ENCODE results near the gene CTNND1. TPM values are rescaled to one million over a fixed set of nuclear protein-coding genes. Genes with fewer than 3 reads are reported as not detected.

The CTNND1 gene
- total RNA-seq, 4 donors from 2014 or later, result 165 to 415 (median 374) TPM

DNA sequence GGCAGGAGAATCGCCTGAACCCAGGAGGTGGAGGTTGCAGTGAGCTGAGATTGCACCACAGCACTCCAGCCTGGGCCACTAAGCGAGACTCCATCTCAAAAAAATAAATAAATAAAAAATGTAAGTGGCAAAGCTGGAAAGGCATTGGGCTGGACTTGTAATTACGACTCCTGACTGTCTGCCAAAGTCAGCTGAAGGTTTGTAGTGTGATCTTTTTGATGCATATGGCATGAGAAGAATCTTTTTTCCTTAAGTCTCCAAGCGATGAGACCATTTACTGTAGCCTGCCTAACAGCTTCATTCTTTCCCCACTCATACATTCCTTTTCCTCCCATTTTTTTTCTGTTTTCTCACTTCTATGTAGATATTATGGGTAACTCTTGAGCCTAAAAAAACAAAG lies 24.8 kb downstream of the CTNND1 start:
- no peak for DNase-seq
- intact Hi-C loops (cut with DNase I; ENCODE audit: low total_unique reads) (no loop called here), in situ Hi-C loops (cut with MboI; ENCODE audit: low pct_ligation_motif_present in 1 of 4, low pct_unique_long_range_greater_than_20kb in 1 of 4, low sequenced_read_pairs in 3 of 4) (no loop called here)
- no peak overlapping the region for H3K4me3 ChIP-seq
- TF ChIP-seq CTCF (IDR thresholded peaks at IDR 0.05) (no peak), POLR2AphosphoS5 (IDR thresholded peaks at IDR 0.05) (no peak), POLR2A (IDR thresholded peaks at IDR 0.05) (no peak), EP300 (IDR thresholded peaks at IDR 0.05; ENCODE audit: low read depth) (no peak)
- peak overlapping the region; percentile 56 to 95 (median 82) for H3K27ac ChIP-seq
- H3K27me3 ChIP-seq, result no peaks in the 10 kb centered on the region
- H3K9me3 ChIP-seq, result no peaks in the 10 kb centered on the region
- H3K4me1 ChIP-seq, result peaks cover 67 to 99% (median 86%) of the 10 kb centered on the region in 4 donors
- WGBS, 2 donors (ENCODE audit: low coverage in 1 of 2), result 40 to 55% methylated on average over 3 to 4 of the region's 4 CpGs
- no peaks in the 10 kb centered on the region for H3K36me3 ChIP-seq

- intact Hi-C loops (cut with DNase I; ENCODE audit: low total_unique reads) (no loop called here), in situ Hi-C loops (cut with MboI; ENCODE audit: low pct_ligation_motif_present in 1 of 4, low pct_unique_long_range_greater_than_20kb in 1 of 4, low sequenced_read_pairs in 3 of 4) (no loop called here)
- no peaks in the 10 kb centered on the region for H3K27me3 ChIP-seq
- DNase-seq, result no peak
- WGBS, 2 donors (ENCODE audit: low coverage in 1 of 2), result 68 to 78% methylated on average over 4 of the region's 4 CpGs
- H3K36me3 ChIP-seq, result no peaks in the 10 kb centered on the region
- peak overlapping the region; percentile 56 to 95 (median 82) for H3K27ac ChIP-seq
- H3K9me3 ChIP-seq, result no peaks in the 10 kb centered on the region
- H3K4me1 ChIP-seq, result peaks cover 67 to 99% (median 86%) of the 10 kb centered on the region in 4 donors
- H3K4me3 ChIP-seq, result no peak overlapping the region
- TF ChIP-seq POLR2AphosphoS5 (IDR thresholded peaks at IDR 0.05) (no peak), CTCF (IDR thresholded peaks at IDR 0.05) (no peak), EP300 (IDR thresholded peaks at IDR 0.05; ENCODE audit: low read depth) (no peak), POLR2A (IDR thresholded peaks at IDR 0.05) (no peak)
These were observed 25.5 kb downstream of the CTNND1 start for GRCh38 chr11:57787006-57787604.

DNA sequence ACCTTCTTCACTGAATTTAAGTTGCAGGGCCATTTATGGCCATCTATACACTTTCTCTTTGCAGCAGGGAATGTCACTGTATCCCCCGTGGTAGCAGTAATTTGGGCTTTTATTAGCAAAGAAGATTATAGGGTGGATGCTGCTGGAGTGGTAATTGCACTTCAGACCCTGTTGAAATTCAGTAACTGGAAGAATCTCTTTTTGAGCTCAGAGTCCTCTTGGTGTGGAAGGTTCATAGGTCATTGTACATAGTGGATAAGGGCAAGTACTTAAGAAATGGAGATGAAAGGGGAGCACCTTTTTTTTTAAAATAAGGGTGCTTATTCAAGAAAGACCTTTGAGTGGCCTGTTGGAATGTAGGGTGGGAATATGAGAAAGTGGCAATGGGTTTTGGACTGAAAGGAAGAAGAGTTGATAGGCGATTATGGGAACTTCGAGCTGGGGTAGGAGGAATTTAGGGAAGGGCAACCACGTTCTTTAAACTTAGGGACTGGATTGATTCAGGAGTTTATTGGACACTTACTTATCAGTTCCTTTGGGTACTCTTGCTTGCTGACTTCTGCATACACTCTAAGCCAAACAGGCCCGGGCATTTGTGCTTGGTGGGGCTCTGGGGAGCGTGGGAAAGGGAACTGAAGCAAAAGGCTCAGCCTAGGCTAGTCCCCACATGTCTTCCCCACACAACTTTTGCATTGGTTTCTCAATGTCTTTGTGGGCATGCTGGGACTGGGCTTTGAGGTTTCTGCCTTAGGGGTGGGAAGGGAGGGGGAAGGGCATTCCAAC lies 26.5 kb downstream of the CTNND1 start:
- H3K4me3 ChIP-seq, result no peak overlapping the region

More for the DNA sequence above, 26.5 kb downstream of the CTNND1 start:
- no peaks in the 10 kb centered on the region for H3K36me3 ChIP-seq
- no peaks in the 10 kb centered on the region for H3K9me3 ChIP-seq
- in situ Hi-C loops (cut with MboI; ENCODE audit: low pct_ligation_motif_present in 1 of 4, low pct_unique_long_range_greater_than_20kb in 1 of 4, low sequenced_read_pairs in 3 of 4) (no loop called here), intact Hi-C loops (cut with DNase I; ENCODE audit: low total_unique reads) (no loop called here)
- H3K27ac ChIP-seq, result peak overlapping the region; percentile 56 to 95 (median 82)
- no peak for DNase-seq
- no peaks in the 10 kb centered on the region for H3K27me3 ChIP-seq
- WGBS, 2 donors (ENCODE audit: low coverage in 1 of 2), result 63 to 69% methylated on average over 4 to 6 of the region's 6 CpGs
- H3K4me1 ChIP-seq, result peaks cover 67 to 99% (median 86%) of the 10 kb centered on the region in 4 donors
- no peak for TF ChIP-seq EP300 (IDR thresholded peaks at IDR 0.05; ENCODE audit: low read depth)
- no peak for TF ChIP-seq POLR2AphosphoS5 (IDR thresholded peaks at IDR 0.05)
- no peak for TF ChIP-seq POLR2A (IDR thresholded peaks at IDR 0.05)
- no peak for TF ChIP-seq CTCF (IDR thresholded peaks at IDR 0.05)

Measured in transverse colon (tissue), 4 donors.